ENCODE results near the gene SGMS1. TPM values are rescaled to one million over a fixed set of nuclear protein-coding genes. Genes with fewer than 3 reads are reported as not detected.

The SGMS1 gene
- total RNA-seq, 2 experiments from 2014 or later: 20.4 to 21.0 TPM

DNA sequence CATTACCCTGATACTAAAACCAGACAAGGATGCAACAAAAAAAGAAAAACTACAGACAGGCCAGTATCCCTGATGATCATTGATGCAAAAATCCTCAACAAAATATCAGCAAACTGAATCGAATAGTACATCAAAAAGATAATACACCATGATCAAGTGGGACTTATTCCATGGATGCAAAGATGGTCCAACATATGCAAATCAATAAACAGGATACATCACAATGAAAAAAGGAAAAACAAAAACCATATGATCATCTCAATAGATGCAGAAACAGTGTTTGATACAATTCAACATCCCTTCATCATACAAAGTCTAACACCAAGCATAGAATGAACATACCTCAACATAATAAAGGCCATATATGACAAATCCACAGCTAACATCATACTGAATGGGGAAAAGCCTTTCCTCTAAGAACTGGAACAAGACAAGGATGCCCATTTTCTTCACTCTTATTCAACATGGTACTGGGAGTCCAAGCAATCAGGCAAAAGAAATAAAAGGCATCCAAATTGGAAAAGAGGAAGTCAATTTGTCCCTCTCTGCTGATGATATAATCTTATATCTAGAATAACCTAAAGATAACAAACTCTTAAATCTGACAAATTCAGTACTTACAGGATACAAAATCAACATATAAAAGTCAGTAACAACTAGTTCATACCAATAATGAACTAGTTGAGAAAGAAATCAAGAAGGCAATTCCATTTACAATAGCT, 323.6 kb downstream of the SGMS1 start:
- H3K36me3 Mint-ChIP-seq: peaks cover 1% of the 10 kb centered on the region
- DNase-seq (no peak), ATAC-seq (ENCODE audit: low read depth) (no peak)
- H3K27me3 Mint-ChIP-seq: no peaks in the 10 kb centered on the region
- H3K27ac Mint-ChIP-seq: no peak overlapping the region
- POLR2A ChIA-PET: no interaction called here
- H3K9me3 Mint-ChIP-seq: peaks cover 5% of the 10 kb centered on the region
- H3K4me1 Mint-ChIP-seq: peaks cover 2% of the 10 kb centered on the region
- no peak overlapping the region for H3K4me3 Mint-ChIP-seq

DNA sequence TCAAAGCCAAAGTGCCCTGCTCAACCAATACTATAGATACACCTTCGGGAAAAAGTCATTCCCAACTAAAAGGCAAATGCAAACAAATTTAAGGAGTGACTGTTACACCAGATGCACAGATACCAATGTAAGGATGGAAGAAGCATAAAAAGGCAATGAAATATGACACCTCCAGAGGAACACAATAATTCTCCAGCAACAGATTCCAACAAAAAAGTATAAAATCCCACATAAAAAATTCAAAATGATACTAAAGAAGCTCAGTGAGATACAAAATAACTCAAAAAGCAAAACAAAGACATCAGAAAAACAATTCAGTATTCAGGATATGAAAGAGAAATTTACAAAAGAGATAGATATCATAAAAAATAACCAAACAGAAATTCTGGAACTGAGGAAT, 328.4 kb downstream of the SGMS1 start:
- ATAC-seq (ENCODE audit: low read depth) (no peak), DNase-seq (no peak)
- Mint-ChIP-seq H3K27me3 (no peaks in the 10 kb centered on the region), H3K4me3 (no peak overlapping the region), H3K4me1 (peaks cover 6% of the 10 kb centered on the region), H3K36me3 (no peaks in the 10 kb centered on the region), H3K9me3 (peaks cover 4% of the 10 kb centered on the region), H3K27ac (no peak overlapping the region)
- POLR2A ChIA-PET: no interaction called here

DNA sequence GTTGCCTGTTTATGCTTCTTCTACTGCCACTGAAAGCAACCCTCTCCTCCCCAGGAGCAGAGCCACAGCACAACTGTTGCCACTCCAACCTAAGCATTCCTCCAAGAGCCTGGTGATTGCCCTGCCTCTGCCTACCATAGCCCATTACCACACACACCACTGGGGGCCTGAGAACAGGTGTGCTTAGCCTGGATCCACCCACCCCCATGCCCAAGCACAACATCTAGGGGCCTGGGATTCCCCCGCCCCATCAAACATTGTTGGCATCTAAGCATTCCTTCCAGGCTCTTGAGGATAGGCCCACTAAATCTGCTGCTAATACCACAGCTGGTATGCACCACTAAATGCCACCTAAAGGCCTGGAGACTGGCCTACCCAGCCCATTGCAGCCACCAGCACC, 329.2 kb downstream of the SGMS1 start:
- Mint-ChIP-seq H3K4me3 (no peak overlapping the region), H3K9me3 (peaks cover 4% of the 10 kb centered on the region), H3K4me1 (peaks cover 6% of the 10 kb centered on the region), H3K36me3 (no peaks in the 10 kb centered on the region), H3K27ac (no peak overlapping the region), H3K27me3 (no peaks in the 10 kb centered on the region)
- POLR2A ChIA-PET: no interaction called here
- no peak for DNase-seq
- ATAC-seq (ENCODE audit: low read depth): no peak

DNA sequence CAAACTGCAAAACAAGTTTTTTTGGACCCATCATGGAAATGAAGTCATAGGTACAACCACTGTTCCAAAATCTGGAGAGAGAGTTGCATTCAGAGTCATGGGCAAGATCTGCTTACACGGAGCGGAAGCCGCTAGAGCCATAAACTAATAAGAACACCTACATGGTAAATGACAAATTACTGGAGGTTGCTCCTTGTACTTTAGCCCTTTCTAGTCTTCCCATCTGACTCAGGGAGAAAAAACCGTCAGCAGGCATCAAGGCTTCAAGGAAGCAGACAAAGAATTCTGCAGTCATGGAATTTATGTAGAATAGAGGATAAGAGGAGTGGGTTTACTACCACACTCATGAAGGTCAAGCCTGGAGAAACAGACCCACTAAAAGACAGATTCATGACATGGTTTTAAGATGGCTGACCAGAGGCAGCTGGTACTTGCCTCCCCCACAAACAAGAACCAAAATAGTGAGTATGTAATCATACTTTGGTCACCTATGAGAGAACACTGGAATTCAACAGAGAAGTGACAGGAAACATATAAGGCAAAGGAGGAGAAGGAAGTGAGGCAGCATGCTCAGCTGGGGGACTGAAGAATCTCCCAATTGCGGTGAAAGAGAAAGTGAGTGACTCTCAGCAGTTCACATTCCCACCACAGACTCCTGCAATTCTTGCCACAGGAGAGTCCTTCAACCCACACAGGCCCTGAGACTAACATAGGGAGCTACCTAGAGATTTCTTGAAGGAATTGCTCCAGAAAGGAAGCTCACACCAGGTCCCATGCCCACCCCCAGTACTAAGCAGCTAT, 330.0 kb downstream of the SGMS1 start:
- Mint-ChIP-seq H3K36me3 (no peaks in the 10 kb centered on the region), H3K27me3 (no peaks in the 10 kb centered on the region), H3K4me1 (peaks cover 6% of the 10 kb centered on the region), H3K27ac (no peak overlapping the region), H3K9me3 (peaks cover 4% of the 10 kb centered on the region), H3K4me3 (no peak overlapping the region)
- DNase-seq: no peak
- POLR2A ChIA-PET: no interaction called here
- no peak for ATAC-seq (ENCODE audit: low read depth)

DNA sequence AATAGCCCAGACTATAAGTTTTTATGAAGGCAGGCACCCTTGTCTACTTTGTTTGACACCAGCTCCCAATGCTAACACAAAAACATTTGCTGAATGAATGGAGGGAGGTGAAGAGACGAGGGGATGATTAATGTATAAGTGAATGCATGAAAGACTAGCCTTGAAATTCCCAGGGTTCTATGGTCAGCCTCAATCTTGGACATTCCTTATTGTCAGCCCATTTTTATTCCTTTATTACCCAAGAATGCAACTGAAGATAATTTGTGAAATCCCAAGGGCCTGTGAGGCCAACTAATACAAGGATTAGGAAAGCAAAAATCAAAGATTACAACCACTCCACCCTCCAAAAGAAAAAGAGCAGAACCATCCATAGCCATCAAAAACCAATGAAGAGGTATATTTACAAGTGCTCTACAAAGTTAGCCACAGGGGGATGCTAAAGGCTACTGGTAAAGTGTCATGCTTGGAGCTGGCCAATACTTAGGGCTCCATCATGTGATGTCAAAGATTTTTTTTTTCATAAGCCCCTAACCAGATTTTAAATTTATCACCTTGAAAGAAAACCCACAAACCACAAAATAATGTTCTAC, 332.4 kb downstream of the SGMS1 start:
- H3K36me3 Mint-ChIP-seq: no peaks in the 10 kb centered on the region
- no peak for ATAC-seq (ENCODE audit: low read depth)
- H3K4me3 Mint-ChIP-seq: no peak overlapping the region

DNA sequence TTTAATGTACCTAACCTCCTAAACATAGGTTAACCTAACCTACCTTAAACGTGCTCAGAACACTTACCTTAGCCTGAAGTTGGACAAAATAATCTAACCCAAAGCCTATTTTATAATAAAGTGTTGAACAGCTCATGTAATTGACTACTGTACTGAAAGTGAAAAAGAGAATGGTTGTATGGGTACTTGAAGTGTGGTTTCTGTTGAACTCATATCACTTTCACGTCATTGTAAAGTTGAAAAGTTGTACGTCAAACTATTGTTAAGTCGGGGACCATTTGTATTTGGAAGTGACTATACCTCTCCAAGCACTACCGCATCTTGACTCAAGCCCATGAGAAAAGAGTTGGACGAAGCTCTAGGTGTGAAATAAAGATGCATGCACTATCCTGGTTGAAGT, 334.6 kb downstream of the SGMS1 start:
- Mint-ChIP-seq H3K4me3 (no peak overlapping the region), H3K27me3 (peaks cover 14% of the 10 kb centered on the region), H3K27ac (no peak overlapping the region), H3K9me3 (no peaks in the 10 kb centered on the region), H3K4me1 (peaks cover 6% of the 10 kb centered on the region), H3K36me3 (no peaks in the 10 kb centered on the region)
- POLR2A ChIA-PET: no interaction called here
- no peak for ATAC-seq (ENCODE audit: low read depth)
- no peak for DNase-seq

More for the DNA sequence above, 332.4 kb downstream of the SGMS1 start:
- no peak overlapping the region for H3K27ac Mint-ChIP-seq
- H3K4me1 Mint-ChIP-seq: peaks cover 6% of the 10 kb centered on the region
- POLR2A ChIA-PET: no interaction called here
- peaks cover 2% of the 10 kb centered on the region for H3K9me3 Mint-ChIP-seq
- peaks cover 4% of the 10 kb centered on the region for H3K27me3 Mint-ChIP-seq
- DNase-seq: no peak

DNA sequence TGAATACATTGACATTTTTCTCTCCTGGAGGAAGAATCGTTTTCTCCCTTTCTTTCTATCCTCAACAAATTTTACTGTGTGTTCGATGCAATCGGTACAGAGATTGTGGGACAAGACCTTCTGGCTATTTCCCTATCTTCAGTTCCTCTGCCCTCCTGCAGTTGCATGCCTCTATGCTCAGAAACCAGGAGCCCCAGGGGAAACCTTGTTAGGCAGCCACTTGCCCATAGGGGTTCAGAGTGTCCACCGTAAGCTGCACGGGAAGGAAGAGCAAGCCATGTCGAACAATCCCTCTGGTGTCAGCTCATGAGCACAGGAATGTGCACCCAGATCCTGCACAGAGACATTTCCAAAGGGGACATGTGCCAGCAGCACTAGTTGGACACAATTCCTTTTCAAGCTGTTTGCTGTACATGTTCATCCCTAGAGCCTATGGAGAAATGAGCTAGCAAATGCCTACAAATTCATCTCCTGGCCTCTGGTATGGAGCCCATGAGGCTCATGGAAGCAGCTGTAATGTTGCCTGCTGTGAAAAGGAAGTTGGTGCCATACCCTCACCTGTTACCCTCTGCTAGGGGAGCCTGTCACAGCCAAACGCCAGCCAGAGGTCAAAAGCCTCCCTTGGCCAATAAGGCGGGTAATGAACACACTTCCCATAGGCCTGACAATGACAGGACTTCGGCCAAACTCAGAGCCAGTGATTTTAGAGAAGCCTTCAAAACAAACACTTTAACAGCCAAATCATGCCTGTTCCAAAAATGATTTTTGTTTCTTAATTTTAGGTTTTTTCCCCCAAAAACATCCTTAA, 336.6 kb downstream of the SGMS1 start:
- Mint-ChIP-seq H3K27me3 (peaks cover 21% of the 10 kb centered on the region), H3K36me3 (no peaks in the 10 kb centered on the region), H3K4me3 (no peak overlapping the region), H3K4me1 (no peaks in the 10 kb centered on the region), H3K9me3 (no peaks in the 10 kb centered on the region), H3K27ac (no peak overlapping the region)
- ATAC-seq (ENCODE audit: low read depth) (no peak), DNase-seq (no peak)
- POLR2A ChIA-PET: no interaction called here

DNA sequence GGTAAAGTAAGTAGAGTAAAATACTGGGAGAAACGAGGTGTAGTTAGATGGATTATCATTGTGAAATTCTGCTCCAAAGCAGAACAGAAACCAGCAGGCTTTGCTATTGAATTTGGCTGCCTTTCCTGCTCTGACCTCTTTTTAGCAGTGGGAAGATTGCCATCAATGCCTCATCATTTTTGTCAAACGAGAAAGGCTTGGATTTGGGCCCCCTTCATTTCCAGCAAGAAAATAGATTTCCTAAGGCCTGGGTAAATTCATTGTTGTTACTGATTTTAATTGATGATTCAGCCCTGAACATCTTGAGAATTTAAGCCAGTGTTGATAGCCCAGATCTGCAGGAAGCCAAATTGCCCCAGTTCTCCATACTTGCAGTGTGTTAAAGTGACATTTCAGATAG, 337.2 kb downstream of the SGMS1 start:
- DNase-seq: no peak
- no peak for ATAC-seq (ENCODE audit: low read depth)
- H3K9me3 Mint-ChIP-seq: no peaks in the 10 kb centered on the region
- no peaks in the 10 kb centered on the region for H3K36me3 Mint-ChIP-seq
- no peak overlapping the region for H3K27ac Mint-ChIP-seq
- POLR2A ChIA-PET: no interaction called here
- no peak overlapping the region for H3K4me3 Mint-ChIP-seq
- H3K4me1 Mint-ChIP-seq: no peaks in the 10 kb centered on the region
- H3K27me3 Mint-ChIP-seq: peaks cover 23% of the 10 kb centered on the region

DNA sequence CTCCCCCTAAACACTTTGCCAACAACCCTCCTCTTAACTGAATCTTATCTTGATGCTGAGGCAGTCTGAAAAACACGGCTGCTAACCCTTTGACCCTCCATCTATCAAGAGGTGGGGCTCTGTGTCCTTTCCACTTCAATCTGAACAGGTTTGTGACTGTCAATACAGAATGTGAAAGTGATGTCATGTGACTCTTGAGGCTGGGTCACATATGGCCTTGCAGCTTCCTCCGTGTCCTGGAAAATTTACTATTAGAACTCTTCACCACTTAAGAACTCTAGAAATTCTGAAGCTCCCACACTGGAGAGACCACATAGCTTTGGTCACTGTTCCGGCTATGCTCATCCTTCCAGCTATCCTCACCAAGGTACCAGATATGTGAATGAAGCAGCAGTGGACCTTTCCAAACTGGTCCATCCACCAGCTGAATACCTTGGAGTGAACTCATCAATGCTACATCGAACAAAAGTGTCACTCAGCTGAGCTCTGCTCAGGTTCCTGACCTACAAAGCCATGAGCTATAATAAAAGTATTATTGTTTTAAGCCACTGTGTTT, 341.7 kb downstream of the SGMS1 start:
- no peaks in the 10 kb centered on the region for H3K36me3 Mint-ChIP-seq
- ATAC-seq (ENCODE audit: low read depth): no peak
- no peaks in the 10 kb centered on the region for H3K9me3 Mint-ChIP-seq
- no peak for DNase-seq
- H3K4me1 Mint-ChIP-seq: no peaks in the 10 kb centered on the region
- no peak overlapping the region for H3K27ac Mint-ChIP-seq
- POLR2A ChIA-PET: no interaction called here
- H3K4me3 Mint-ChIP-seq: no peak overlapping the region
- H3K27me3 Mint-ChIP-seq: peaks cover 33% of the 10 kb centered on the region

DNA sequence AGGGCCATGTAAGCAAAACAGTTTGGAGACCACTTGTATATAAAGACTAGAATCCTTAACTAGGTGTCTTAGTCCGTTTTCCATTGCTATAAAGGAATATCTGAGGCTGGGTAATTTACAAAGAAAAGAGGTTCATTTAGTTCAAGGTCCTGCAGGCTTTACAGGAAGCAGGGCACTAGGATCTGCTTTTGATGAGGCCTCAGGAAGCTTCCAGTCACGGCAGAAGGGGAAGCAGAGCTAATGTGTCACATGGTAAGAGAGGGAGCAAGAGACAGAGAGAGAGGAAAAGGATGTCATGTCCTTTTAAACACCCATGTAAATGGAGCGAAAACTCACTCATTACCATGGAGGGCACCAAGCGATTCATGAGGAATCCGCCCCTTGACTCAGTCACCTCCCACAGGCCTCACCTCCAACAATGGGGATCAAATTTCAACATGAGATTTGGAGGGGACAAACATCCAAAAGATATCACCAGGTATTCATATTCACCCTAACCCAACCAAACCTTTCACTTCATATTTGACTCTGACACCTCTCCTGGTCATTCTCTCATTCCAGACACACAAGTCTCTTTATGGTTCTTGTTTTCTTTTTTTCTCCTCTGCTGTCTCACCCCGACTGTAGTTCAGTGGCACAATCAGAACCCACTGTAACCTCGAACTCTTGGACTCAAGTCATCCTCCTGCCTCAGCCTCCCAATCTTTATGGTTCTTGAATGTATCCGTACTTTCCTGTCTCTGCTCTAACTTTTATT, 342.4 kb downstream of the SGMS1 start:
- no peak overlapping the region for H3K4me3 Mint-ChIP-seq
- POLR2A ChIA-PET: no interaction called here
- H3K36me3 Mint-ChIP-seq: no peaks in the 10 kb centered on the region
- peaks cover 34% of the 10 kb centered on the region for H3K27me3 Mint-ChIP-seq
- no peak for DNase-seq
- H3K27ac Mint-ChIP-seq: no peak overlapping the region
- no peaks in the 10 kb centered on the region for H3K4me1 Mint-ChIP-seq
- ATAC-seq (ENCODE audit: low read depth): no peak
- no peaks in the 10 kb centered on the region for H3K9me3 Mint-ChIP-seq

DNA sequence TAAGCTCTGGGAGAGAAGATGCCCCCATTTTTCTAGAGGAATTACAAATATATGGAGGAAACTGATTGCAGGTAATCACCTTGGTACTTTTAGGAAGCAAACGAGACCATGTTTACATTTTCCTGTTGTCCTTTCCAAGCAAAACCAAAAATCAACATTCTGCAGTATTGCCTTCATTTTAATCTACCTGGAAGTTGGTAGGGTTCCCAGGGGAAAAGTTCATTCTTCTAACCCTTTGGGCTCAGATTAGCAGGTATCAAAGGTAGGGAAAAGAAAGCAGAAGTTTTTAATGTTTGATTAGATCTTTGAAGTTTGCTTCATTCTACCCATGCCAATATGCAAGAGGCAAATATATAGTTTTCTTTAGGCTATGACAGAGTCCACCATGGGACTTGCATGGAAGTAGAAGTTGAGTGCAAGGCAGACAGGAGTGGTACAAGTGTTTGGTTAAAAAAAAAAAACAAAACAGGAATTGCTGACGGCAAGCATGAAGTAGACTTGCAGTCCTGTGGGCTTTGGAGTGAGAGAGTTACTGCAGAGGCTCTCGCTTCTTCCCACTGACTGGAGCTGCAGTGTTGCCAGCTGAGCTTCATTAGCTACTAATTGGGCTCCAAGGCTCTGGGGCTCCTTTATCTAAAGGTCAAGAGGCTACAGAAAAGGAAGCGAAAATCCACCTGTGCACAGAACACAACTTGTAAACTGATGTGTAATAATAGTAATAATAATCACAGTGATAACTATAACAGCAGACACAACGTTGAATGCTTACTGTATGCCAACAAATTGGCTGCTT, 343.5 kb downstream of the SGMS1 start:
- Mint-ChIP-seq H3K27ac (no peak overlapping the region), H3K4me3 (no peak overlapping the region), H3K9me3 (no peaks in the 10 kb centered on the region), H3K4me1 (no peaks in the 10 kb centered on the region), H3K27me3 (peaks cover 32% of the 10 kb centered on the region), H3K36me3 (no peaks in the 10 kb centered on the region)
- ATAC-seq (ENCODE audit: low read depth) (no peak), DNase-seq (no peak)
- POLR2A ChIA-PET: no interaction called here

DNA sequence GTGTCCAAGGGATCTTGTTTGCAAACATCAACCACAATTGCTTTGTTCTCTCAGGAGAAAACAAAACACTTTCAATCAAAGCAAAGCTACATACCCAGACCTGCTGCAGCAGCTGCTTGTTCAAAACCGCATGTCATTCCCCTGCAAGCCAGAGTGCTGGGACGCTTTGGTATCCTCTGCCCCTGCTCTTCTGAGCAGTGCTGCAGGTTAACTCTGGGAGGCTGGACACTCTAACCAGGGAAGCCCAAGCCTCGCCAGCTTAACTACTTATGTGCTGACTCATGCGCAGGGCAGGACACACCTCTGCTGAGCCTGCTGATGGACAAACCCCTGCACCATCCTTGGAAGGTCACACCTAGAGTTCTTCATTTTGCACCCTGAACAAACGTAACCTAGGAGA, 344.3 kb downstream of the SGMS1 start:
- Mint-ChIP-seq H3K4me1 (no peaks in the 10 kb centered on the region), H3K4me3 (no peak overlapping the region), H3K27ac (no peak overlapping the region), H3K9me3 (no peaks in the 10 kb centered on the region), H3K27me3 (peaks cover 27% of the 10 kb centered on the region), H3K36me3 (no peaks in the 10 kb centered on the region)
- DNase-seq: no peak
- POLR2A ChIA-PET: no interaction called here
- ATAC-seq (ENCODE audit: low read depth): no peak
